Heart left ventricle (tissue), 16 donors: Measurements from ENCODE around the gene UBE2F. TPM values are rescaled to one million over a fixed set of nuclear protein-coding genes. Genes with fewer than 3 reads are reported as not detected.
"Not testable (repeated sequence)": the region's sequence is repeated elsewhere in the genome, so short reads cannot be mapped to it uniquely, and the experiment has no call there.

Experiments used
- ATAC-seq, 4 donors: fragments of 200-7000 bp; cut with Tn5 transposase; one replicate each; pipeline ENCODE4 v1.9.1; 2020 to 2022; ENCODE audit warnings: moderate library complexity in 4 of 4, mild to moderate bottlenecking in 3 of 4, moderate number of reproducible peaks in 1 of 4
- DNase-seq, 5 donors: peaks; one replicate each; pipeline ENCODE4 v3.0.0-alpha.2; 2020
- H3K27ac ChIP-seq, 12 donors: fragments of 200-600 bp; sonication (generic) in 4 of 12; one replicate each; pipeline versions ENCODE4 v1.5.0 to v1.8.0; 2016 to 2022; ENCODE audit warnings: mild to moderate bottlenecking in 2 of 12
- H3K27me3 ChIP-seq, 9 donors: fragments of 200-600 bp; sonication (generic) in 2 of 9; one replicate each; pipeline versions ENCODE4 v1.5.1 to v1.8.0; 2016 to 2022; ENCODE audit warnings: mild to moderate bottlenecking in 3 of 9
- H3K36me3 ChIP-seq, 9 donors: fragments of 200-600 bp; sonication (generic) in 2 of 9; one replicate each; pipeline versions ENCODE4 v1.5.0 to v1.8.0; 2018 to 2022; ENCODE audit warnings: mild to moderate bottlenecking in 2 of 9
- H3K4me1 ChIP-seq, 12 donors: fragments of 200-600 bp; sonication (generic) in 4 of 12; one replicate each; pipeline versions ENCODE4 v1.5.0 to v1.8.0; 2016 to 2022; ENCODE audit warnings: mild to moderate bottlenecking in 3 of 12
- H3K4me3 ChIP-seq, 12 donors: fragments of 200-600 bp; sonication (generic) in 4 of 12; one replicate each; pipeline versions ENCODE4 v1.5.0 to v1.8.0; 2017 to 2022; ENCODE audit warnings: mild to moderate bottlenecking in 9 of 12, moderate library complexity in 4 of 12
- H3K9me3 ChIP-seq, 12 donors: fragments of 200-600 bp; sonication (generic) in 4 of 12; one replicate each; pipeline versions ENCODE4 v1.5.0 to v1.8.0; 2016 to 2022; ENCODE audit warnings: mild to moderate bottlenecking in 1 of 12
- CTCF ChIP-seq, 12 donors: fragments of 200-600 bp; sonication (generic) in 4 of 12; IDR thresholded peaks; one replicate each; pipeline versions ENCODE4 v1.5.0 to v1.8.0; 2018 to 2022; ENCODE audit warnings: antibody characterized with exemption in 12 of 12, mild to moderate bottlenecking in 5 of 12
- POLR2A ChIP-seq, 2 donors: fragments of 450-650 bp; IDR thresholded peaks; one replicate each; pipeline ENCODE4 v1.6.1; 2017; ENCODE audit warnings: antibody characterized with exemption in 2 of 2, mild to moderate bottlenecking in 2 of 2, moderate library complexity in 2 of 2
- WGBS, 4 donors: extraction: QIAGEN DNeasy Blood & Tissue Kit in 2 of 4; methylation state at CpG; one replicate each; pipeline versions ENCODE4 v1.1.5 to v1.1.7; 2013 to 2018; 5-methylcytosine and 5-hydroxymethylcytosine counted together
- intact Hi-C, 10 donors: fragments of 100-400 bp; cut with DNase I; formaldehyde crosslinking; loops; one replicate each; pipeline versions ENCODE4 v1.11.1 to v1.14.2; 2022
- polyA plus RNA-seq, 2 donors: library from polyadenylated mRNA; stranded (reverse); fragments of 200-250 nt; gene quantifications; one replicate each; pipeline ENCODE4 v1.2.3, GENCODE V29; 2013
- total RNA-seq, 9 donors: library from RNA; depleted of rRNA in 2 of 9; stranded (reverse); fragments of >200 nt in 2 of 9; fragmentation: NEBNext Ultra II Directional in 3 of 9; extraction: Animal tissue kit (Norgen Biotek cat#: 25700) in 3 of 9; gene quantifications; one replicate each; pipeline versions ENCODE4 v1.1.0 to v1.2.4, GENCODE V29; 2016 to 2023
- donor health status: ischemic (EF 13 %, LVEDD 7.1; RV severe dilation, severe dysfunction).
- donor health status: healthy with polysubstance abuse.
- donor health status: DM: no; HTN: yes; CAD: no.
- donor health status: DM: no; HTN: no; CAD: no.
- donor health status: ischemic (EF 25% LVEDD 6.9; RV normal size, moderate dysfunction).
- donor health status: ischemic (EF 25% LVEDD 5.7; RV mildly dilated, moderate dysfunction).
- donor health status: healthy.
- donor health status: DM: yes; HTN: yes; CAD: no.
- donor health status: ischemic (EF 35%, LVEDD 5.7; RV mildly dilated, moderate dysfunction).
- donor health status: nonischemic (EF 11% LVEDD 7.7; RV severe dilation, severe dysfunction).
- donor health status: DM: yes; HTN: yes; CAD: no.
- donor health status: PGD.
- donor health status: ischemic (EF 29% LVEDD 5.4; RV normal size, mild dysfunction).
- donor health status: nonischemic (EF 23%, LVEDD 6.1; RV moderate dilation, normal function).

Gene UBE2F
- total and polyA plus RNA-seq, 11 donors = 54.2 to 83.4 (median 60.6) TPM

GRCh38 chr2:237942513-237942899 lies 24.3 kb upstream of the UBE2F start:
- Histone ChIP-seq H3K4me1 (peaks cover 0 to 22% (median 6%) of the 10 kb centered on the region in 12 donors), H3K4me3 (no peak overlapping the region), H3K27me3 (no peaks in the 10 kb centered on the region), H3K9me3 (peaks cover 0 to 18% (median 4%) of the 10 kb centered on the region in 12 donors), H3K36me3 (no peaks in the 10 kb centered on the region), H3K27ac (peak overlapping the region in 7 of 12 donors; percentile 3 to 79 (median 45))
- intact Hi-C loops = no loop called here
- 39 to 55% (median 46%) methylated on average over 3 of the region's 3 CpGs for WGBS, 4 donors
- TF ChIP-seq CTCF (IDR thresholded peaks at IDR 0.05) = no peak
- TF ChIP-seq POLR2A (IDR thresholded peaks at IDR 0.05) = no peak
- ATAC-seq (peak in 2 of 4 donors; percentile 18 to 21), DNase-seq (no peak)

DNA sequence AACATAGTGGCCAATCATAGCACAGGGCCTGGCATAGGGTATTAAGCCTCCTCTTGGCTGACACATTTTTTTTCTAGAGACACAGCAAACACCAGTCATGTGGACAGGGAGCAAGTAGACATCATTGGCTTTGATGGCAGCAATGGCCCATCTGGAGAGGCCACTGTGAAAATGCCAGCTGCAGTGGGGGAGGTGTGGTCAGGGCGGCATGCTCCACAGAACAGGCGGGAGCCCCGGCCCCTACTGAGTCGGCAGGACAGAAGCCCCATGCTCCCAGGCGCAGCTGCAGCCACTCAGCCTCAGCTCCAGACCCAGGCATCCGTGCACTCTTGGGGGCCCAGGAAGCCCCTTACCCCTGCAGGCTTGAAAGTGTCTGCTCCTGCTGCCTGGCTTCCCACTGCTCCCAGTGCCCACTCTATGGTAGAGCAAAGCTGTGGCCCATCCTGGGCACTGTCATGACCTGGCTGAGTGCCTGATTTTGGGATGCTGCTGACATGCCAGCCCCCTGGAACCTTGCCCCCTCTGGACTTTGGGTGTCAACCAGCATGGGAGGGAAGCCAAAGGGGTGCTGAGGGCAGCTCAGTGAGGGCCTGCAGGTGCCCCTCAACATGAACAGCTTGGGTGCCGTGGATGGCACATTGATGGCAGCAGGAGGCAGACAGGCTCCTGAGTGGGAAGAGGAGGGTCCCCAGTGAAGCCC lies 23.3 kb upstream of the UBE2F start:
- intact Hi-C loops = no loop called here
- Histone ChIP-seq H3K4me1 (peaks cover 0 to 22% (median 6%) of the 10 kb centered on the region in 12 donors), H3K9me3 (peaks cover 0 to 18% (median 4%) of the 10 kb centered on the region in 12 donors), H3K27ac (no peak overlapping the region), H3K36me3 (no peaks in the 10 kb centered on the region), H3K4me3 (no peak overlapping the region), H3K27me3 (no peaks in the 10 kb centered on the region)
- 96 to 100% (median 99%) methylated on average over 6 to 7 of the region's 7 CpGs for WGBS, 4 donors
- TF ChIP-seq CTCF (IDR thresholded peaks at IDR 0.05) = no peak
- no peak for TF ChIP-seq POLR2A (IDR thresholded peaks at IDR 0.05)
- ATAC-seq (no peak), DNase-seq (no peak)

DNA sequence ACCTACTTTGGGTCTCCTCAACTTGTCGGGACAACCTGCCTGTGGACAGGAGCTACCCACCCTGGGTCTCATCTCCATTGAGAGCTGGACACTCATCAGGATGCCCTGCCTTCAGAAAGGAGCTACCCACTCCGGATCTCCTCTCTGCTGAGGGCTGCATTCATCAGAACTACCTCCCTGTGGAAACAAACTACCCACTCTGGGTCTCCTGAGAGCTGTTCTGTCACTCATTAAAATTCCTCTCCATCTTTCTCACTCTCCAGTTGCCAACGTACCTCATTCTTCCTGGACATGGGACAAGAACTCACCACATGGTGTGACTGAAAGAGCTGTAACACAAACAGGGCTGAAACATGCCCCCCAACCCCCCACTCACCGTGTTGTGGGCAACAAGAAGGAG lies 22.5 kb upstream of the UBE2F start:
- 69 to 89% (median 82%) methylated on average over 4 of the region's 4 CpGs for WGBS, 4 donors
- no peaks in the 10 kb centered on the region for H3K36me3 ChIP-seq
- no peak for DNase-seq
- no peak overlapping the region for H3K27ac ChIP-seq
- intact Hi-C loops = no loop called here
- no peak for ATAC-seq
- no peak for TF ChIP-seq POLR2A (IDR thresholded peaks at IDR 0.05)
- TF ChIP-seq CTCF (IDR thresholded peaks at IDR 0.05) = no peak
- peaks cover 0 to 22% (median 6%) of the 10 kb centered on the region in 12 donors for H3K4me1 ChIP-seq
- peaks cover 0 to 18% (median 4%) of the 10 kb centered on the region in 12 donors for H3K9me3 ChIP-seq
- H3K27me3 ChIP-seq = no peaks in the 10 kb centered on the region
- H3K4me3 ChIP-seq = no peak overlapping the region

DNA sequence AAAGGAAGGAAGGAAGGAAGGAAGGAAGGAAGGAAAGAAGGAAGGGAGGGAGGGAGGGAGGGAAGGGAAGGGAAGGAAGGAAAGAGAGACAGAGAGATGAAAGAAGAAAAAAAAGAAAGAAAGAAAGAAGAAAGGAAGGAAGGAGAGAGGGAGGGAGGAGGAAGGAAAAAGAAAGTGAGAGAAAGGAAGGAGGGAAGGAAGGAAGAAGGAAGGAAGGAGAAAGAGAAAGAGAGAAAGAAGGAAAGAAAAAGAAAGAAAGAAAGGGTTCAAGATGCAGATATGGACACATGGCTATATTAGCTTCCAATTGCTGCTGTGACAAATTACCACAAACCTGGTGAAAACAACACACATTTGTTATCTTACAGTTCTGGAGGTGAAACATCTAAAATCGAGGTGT lies 20.4 kb upstream of the UBE2F start:
- Histone ChIP-seq H3K36me3 (no peaks in the 10 kb centered on the region), H3K27me3 (peaks cover 0 to 3% (median 0%) of the 10 kb centered on the region in 9 donors), H3K4me3 (no peak overlapping the region), H3K4me1 (peaks cover 0 to 21% (median 6%) of the 10 kb centered on the region in 12 donors), H3K9me3 (peaks cover 0 to 18% (median 4%) of the 10 kb centered on the region in 12 donors), H3K27ac (no peak overlapping the region)
- no peak for TF ChIP-seq CTCF (IDR thresholded peaks at IDR 0.05)
- no peak for TF ChIP-seq POLR2A (IDR thresholded peaks at IDR 0.05)
- ATAC-seq (no peak), DNase-seq (no peak)
- intact Hi-C loops = no loop called here
- WGBS, 4 donors = 39 to 71% (median 51%) methylated on average over 1 of the region's 1 CpG

- intact Hi-C loops, DNase-seq, H3K27ac ChIP-seq, ATAC-seq, H3K4me1 ChIP-seq, H3K36me3 ChIP-seq, H3K4me3 ChIP-seq, H3K9me3 ChIP-seq: not testable (repeated sequence)
- peaks cover 5 to 28% (median 11%) of the 10 kb centered on the region in 9 donors for H3K27me3 ChIP-seq
- 74 to 79% (median 77%) methylated on average over 4 of the region's 4 CpGs for WGBS, 4 donors
Measured at GRCh38 chr2:237951354-237951753, 15.5 kb upstream of the UBE2F start.
